Adrenal gland (tissue), 5 donors: ENCODE data around the gene L3MBTL3.

Experiments
- CTCF ChIP-seq, 6 experiments: fragments of 450-650 bp in 4 of 6; fragments of 200-600 bp in 2 of 6; sonication (generic) in 1 of 6; IDR thresholded peaks; 1 replicate in 5 of 6; 2 replicates in 1 of 6; pipeline versions ENCODE4 v1.5.1 to v1.8.0; 2016 to 2021; ENCODE audit warnings: antibody characterized with exemption in 6 of 6, mild to moderate bottlenecking in 2 of 6, moderate library complexity in 1 of 6
- POLR2A ChIP-seq, 2 donors: fragments of 450-650 bp; IDR thresholded peaks; one replicate each; pipeline ENCODE4 v1.6.1; 2017; ENCODE audit warnings: antibody characterized with exemption in 2 of 2, mild to moderate bottlenecking in 2 of 2, moderate library complexity in 1 of 2
- donor health status: DM: no; HTN: no; CAD: no.

- no peak for TF ChIP-seq POLR2A (IDR thresholded peaks at IDR 0.05)
- no peak for TF ChIP-seq CTCF (IDR thresholded peaks at IDR 0.05)
These were observed 8.0 kb upstream of the L3MBTL3 start for GRCh38 chr6:130010387-130010786.
